CD4-positive, alpha-beta T cell treated with Interleukin-15 for 1 hour (primary cell): Measurements from ENCODE around the gene MSANTD3.
"Not testable (repeated sequence)": the region's sequence is repeated elsewhere in the genome, so short reads cannot be mapped to it uniquely, and the experiment has no call there.

Source experiments
- DNase-seq: peaks from one replicate; pipeline ENCODE4 v3.0.0-alpha.2; 2020

Gene MSANTD3

GRCh38 chr9:100430286-100430940 is 3.5 kb downstream of the MSANTD3 start:
- no peak for DNase-seq

- DNase-seq = no peak
Observed at GRCh38 chr9:100431886-100432285, 4.9 kb downstream of the MSANTD3 start.

DNA sequence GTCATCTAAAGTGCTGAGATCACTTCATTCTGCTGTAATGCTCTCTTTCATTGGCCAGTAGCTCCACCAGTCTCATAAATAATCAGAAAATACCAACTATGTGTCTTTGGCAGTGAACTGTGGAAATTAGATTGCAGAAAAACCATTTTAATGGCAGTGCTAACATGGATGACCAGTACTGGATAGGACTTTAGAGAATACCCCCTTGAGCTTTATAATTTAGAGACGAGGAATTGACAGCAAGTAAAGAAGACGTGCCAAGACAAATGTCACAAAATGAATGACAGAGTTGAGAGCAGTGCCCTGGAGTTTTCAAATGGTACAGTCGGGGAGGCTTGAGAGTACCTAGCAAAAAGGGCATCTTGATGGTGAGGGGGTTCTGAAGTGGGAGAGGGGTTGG is 5.8 kb downstream of the MSANTD3 start:
- no peak for DNase-seq

DNA sequence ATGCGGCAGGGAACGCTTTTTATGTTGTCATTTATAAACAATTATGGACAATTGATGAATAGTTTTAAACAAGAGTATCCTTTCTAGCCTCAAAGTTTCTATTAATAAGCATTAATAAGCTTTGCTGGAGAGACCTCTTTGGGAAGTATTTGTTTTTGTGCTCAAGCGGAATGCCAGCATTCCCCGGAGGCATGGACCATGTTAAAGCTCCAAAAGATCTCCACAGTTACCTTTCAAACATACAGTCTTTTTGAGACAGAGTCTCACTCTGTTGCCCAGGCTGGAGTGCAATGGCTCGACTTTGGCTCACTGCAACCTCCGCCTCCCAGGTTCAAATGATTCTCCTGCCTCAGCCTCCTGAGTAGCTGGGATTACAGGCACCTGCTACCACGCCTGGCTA is 9.6 kb downstream of the MSANTD3 start:
- no peak for DNase-seq

DNA sequence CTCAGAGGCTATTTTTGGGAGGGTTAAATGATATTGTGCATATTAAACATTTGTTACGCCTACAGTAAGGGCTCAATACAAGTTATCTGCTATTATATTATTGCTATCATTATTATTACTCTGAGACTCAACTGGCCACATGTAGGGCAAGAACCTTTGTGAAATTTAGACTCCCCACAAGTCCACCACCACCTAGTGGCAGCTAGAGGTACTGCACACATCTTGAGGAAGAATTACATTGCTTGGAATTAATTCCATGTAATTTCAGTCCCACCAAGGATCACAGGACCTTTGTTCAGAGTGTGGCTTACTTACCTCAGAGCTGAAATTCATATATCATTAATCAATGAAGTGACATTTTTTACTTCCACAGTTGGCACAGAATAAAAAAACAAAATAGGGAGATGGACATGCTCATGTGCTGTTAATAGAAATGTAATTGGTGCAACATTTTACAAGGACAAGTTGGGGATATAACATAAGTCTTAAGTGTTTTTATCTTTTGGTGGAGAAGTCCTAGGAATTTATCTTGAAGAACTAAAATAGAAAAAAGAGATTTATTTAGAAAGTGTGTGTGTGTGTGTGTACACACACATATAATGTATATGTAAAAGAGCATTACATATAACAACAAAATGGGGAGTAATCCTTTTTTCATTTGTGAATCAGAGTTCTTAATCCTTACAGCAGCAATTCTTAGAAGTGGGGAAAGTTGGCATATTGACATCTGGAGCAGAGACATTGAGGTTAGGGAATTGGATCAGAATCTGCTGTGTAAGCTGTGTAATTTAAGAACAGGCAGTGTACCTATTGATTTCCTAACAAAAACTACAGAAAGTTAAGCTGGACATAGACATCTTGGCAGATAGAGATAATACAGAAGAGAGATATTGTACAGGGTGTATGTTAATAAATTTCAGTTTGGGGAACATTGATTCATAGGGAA is 11.2 kb downstream of the MSANTD3 start:
- DNase-seq = peak; percentile 39

- no peak for DNase-seq
Observed at GRCh38 chr9:100440071-100440470, 13.1 kb downstream of the MSANTD3 start.

- DNase-seq = not testable (repeated sequence)
Observed at GRCh38 chr9:100440487-100440886, 13.5 kb downstream of the MSANTD3 start.

DNA sequence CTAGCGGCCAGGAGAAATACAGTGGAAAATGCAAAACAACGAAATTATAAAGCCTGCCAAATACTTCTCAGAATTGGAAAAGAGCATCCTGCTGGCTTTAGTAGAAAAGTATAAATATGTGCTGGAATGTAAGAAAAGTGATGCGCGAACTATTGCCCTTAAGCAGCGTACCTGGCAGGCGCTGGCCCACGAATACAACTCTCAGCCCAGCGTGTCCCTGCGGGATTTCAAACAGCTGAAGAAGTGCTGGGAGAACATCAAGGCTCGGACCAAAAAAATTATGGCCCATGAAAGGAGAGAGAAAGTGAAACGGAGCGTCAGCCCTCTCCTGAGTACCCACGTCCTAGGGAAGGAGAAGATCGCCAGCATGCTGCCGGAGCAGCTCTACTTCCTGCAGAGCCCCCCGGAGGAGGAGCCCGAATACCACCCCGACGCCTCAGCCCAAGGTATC is 15.0 kb downstream of the MSANTD3 start:
- no peak for DNase-seq

DNA sequence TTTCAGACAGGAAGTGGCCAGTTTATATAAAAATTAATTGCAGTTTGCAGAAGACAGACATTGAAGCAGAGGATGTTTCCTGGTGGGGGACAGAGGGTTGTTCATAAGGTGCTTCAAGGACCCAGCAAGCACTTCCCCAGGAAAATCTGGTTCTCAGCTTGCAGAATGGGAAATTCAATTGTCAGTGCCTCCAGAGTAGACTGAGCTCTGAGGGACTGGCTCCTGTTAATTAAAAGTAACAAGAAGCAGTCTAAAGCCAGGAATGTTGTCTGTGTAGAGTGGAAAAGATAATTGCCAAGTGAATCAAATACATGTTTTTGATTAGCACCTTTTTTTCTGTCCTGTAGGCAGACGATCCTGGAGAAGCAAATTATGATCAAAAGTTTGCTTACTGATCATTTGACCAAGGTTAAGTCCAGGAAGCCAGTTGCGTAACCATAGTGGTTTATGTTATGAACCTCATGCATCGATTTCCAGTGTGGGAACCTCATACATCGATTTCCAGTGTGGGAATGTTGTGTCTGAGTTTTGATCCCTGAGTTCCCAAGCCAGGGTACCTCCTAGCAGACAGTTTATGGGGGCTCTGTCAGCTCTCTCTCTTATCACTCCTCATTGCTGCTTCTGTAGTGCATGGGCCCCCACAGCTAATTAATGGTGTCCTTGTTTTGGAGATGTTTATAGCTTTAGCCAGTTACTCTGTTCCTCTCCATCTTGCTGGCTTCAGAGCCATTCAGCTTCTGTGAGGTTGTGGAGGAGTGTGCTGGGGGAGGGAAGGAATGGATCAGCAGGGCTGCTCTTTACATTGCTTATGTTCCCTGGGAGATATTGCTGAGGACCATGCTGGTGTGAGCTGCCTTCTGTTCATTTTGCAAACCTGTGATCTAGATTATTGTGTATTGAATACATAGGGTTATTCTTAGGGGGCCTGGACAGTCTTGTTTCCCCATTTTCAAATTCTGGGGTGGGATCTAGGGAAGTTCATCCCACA is 17.1 kb downstream of the MSANTD3 start:
- DNase-seq = no peak

- no peak for DNase-seq
Observed at GRCh38 chr9:100445161-100445902, 18.4 kb downstream of the MSANTD3 start.

GRCh38 chr9:100445903-100446549 is 19.1 kb downstream of the MSANTD3 start:
- no peak for DNase-seq

GRCh38 chr9:100447041-100447440 is 20.1 kb downstream of the MSANTD3 start:
- DNase-seq = no peak

DNA sequence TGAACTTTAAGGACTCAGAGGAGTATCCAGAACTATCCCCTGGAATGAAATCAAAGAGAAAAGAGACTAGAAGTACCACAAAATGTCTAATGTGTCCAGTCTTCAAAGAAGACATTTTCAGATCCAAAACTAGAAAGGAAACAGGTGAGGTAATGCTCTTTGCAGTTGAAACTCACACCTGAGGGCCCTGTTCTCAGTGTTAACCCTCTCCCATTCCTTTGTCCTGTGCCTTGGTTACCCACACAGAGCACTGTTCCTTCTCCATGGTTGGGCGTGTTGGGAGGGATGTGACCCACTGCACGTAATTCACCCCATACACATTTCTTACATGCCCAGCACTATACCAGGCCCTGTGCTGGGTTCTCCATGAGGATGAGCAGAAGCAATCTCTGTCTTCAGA is 21.3 kb downstream of the MSANTD3 start:
- no peak for DNase-seq

- DNase-seq = no peak
Observed at GRCh38 chr9:100449420-100449819, 22.5 kb downstream of the MSANTD3 start.

DNA sequence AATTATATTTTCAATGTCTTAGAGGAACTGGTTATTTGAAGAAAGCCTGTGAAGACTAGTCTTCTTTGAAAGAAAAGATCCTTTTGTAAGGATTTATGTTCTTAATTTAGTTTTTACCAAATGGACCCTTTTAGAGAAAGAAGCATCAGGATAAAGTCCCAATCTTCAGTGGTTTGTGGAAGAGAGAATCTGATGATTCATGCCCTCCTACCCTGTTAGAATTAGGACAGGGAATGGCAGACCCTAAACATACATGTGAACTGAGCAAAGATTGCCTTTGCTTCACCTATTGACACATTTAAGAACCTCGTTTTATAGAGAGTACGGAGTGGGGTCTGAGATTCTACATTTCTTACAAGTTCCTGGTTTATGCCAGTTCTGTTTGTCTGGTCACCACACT is 26.0 kb downstream of the MSANTD3 start:
- no peak for DNase-seq

- no peak for DNase-seq
Observed at GRCh38 chr9:100455470-100455869, 28.5 kb downstream of the MSANTD3 start.

DNA sequence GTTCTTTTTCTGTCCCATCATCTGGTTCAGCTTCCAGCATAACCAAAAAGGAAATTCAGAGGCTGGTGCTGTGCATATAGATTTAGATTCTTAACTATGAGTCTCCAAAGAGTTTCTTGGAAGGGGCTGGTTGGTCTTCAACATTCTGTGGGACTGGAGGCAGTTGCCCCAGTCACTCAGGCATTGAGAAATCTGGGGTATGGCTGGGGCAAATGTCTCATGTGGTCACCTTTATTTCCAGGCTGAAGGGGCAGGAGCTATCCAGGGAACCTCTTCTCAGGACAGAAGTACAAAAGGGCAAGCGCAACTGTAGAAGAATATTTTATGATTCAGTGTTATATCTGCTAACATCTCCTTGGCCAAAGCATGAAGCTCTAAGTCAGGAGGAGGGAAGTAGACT is 30.6 kb downstream of the MSANTD3 start:
- DNase-seq = no peak

- DNase-seq = no peak
Observed at GRCh38 chr9:100459963-100460362, 33.0 kb downstream of the MSANTD3 start.

GRCh38 chr9:100465274-100465673 is 38.3 kb downstream of the MSANTD3 start:
- no peak for DNase-seq

- DNase-seq = no peak
Observed at GRCh38 chr9:100465761-100466160, 38.8 kb downstream of the MSANTD3 start.

- DNase-seq = no peak
Observed at GRCh38 chr9:100466171-100466828, 39.4 kb downstream of the MSANTD3 start.
